ENCODE data around the gene AKAP1.

AKAP1 gene

GRCh38 chr17:57143361-57143760, 58.3 kb downstream of the AKAP1 start:
- Histone ChIP-seq H3K27ac (peak overlapping the region; percentile 32), H3K9me3 (ENCODE audit: severe bottlenecking) (peaks cover 18% of the 10 kb centered on the region), H3K27me3 (ENCODE audit: insufficient read depth, low read depth, severe bottlenecking) (no peaks in the 10 kb centered on the region), H3K36me3 (no peaks in the 10 kb centered on the region), H3K4me3 (ENCODE audit: low read depth, low read length) (no peak overlapping the region)
- no peak for DNase-seq
- no peak for TF ChIP-seq CTCF (IDR thresholded peaks at IDR 0.05; ENCODE audit: low read depth, low read length)

GRCh38 chr17:57143919-57144318, 58.9 kb downstream of the AKAP1 start:
- TF ChIP-seq CTCF (IDR thresholded peaks at IDR 0.05; ENCODE audit: low read depth, low read length): no peak
- H3K27me3 ChIP-seq (ENCODE audit: insufficient read depth, low read depth, severe bottlenecking): no peaks in the 10 kb centered on the region
- peaks cover 21% of the 10 kb centered on the region for H3K9me3 ChIP-seq (ENCODE audit: severe bottlenecking)
- no peaks in the 10 kb centered on the region for H3K36me3 ChIP-seq
- DNase-seq: no peak
- no peak overlapping the region for H3K4me3 ChIP-seq (ENCODE audit: low read depth, low read length)
- peak overlapping the region; percentile 32 for H3K27ac ChIP-seq

GRCh38 chr17:57144567-57144966, 59.5 kb downstream of the AKAP1 start:
- H3K27me3 ChIP-seq (ENCODE audit: insufficient read depth, low read depth, severe bottlenecking): no peaks in the 10 kb centered on the region
- no peak for TF ChIP-seq CTCF (IDR thresholded peaks at IDR 0.05; ENCODE audit: low read depth, low read length)
- H3K27ac ChIP-seq: peak overlapping the region; percentile 72
- DNase-seq: no peak
- no peaks in the 10 kb centered on the region for H3K36me3 ChIP-seq
- no peak overlapping the region for H3K4me3 ChIP-seq (ENCODE audit: low read depth, low read length)
- H3K9me3 ChIP-seq (ENCODE audit: severe bottlenecking): peaks cover 24% of the 10 kb centered on the region

GRCh38 chr17:57145347-57145746, 60.3 kb downstream of the AKAP1 start:
- DNase-seq: peak; percentile 87
- peaks cover 28% of the 10 kb centered on the region for H3K9me3 ChIP-seq (ENCODE audit: severe bottlenecking)
- H3K4me3 ChIP-seq (ENCODE audit: low read depth, low read length): no peak overlapping the region
- H3K36me3 ChIP-seq: no peaks in the 10 kb centered on the region
- peak overlapping the region; percentile 72 for H3K27ac ChIP-seq
- no peak for TF ChIP-seq CTCF (IDR thresholded peaks at IDR 0.05; ENCODE audit: low read depth, low read length)
- H3K27me3 ChIP-seq (ENCODE audit: insufficient read depth, low read depth, severe bottlenecking): no peaks in the 10 kb centered on the region

- no peaks in the 10 kb centered on the region for H3K36me3 ChIP-seq
- H3K27me3 ChIP-seq (ENCODE audit: insufficient read depth, low read depth, severe bottlenecking): no peaks in the 10 kb centered on the region
- H3K9me3 ChIP-seq (ENCODE audit: severe bottlenecking): peaks cover 35% of the 10 kb centered on the region
- no peak for TF ChIP-seq CTCF (IDR thresholded peaks at IDR 0.05; ENCODE audit: low read depth, low read length)
- DNase-seq: no peak
- H3K4me3 ChIP-seq (ENCODE audit: low read depth, low read length): no peak overlapping the region
- peak overlapping the region; percentile 72 for H3K27ac ChIP-seq
Measured at GRCh38 chr17:57146273-57146672, 61.2 kb downstream of the AKAP1 start.

GRCh38 chr17:57151798-57152197, 66.8 kb downstream of the AKAP1 start:
- H3K27me3 ChIP-seq (ENCODE audit: insufficient read depth, low read depth, severe bottlenecking): no peaks in the 10 kb centered on the region
- H3K4me3 ChIP-seq (ENCODE audit: low read depth, low read length): no peak overlapping the region
- DNase-seq: no peak
- H3K27ac ChIP-seq: no peak overlapping the region
- H3K36me3 ChIP-seq: no peaks in the 10 kb centered on the region
- TF ChIP-seq CTCF (IDR thresholded peaks at IDR 0.05; ENCODE audit: low read depth, low read length): no peak
- peaks cover 48% of the 10 kb centered on the region for H3K9me3 ChIP-seq (ENCODE audit: severe bottlenecking)

Measured in WERI-Rb-1 (cell line).